GM03348 (cell line): ENCODE measurements around the gene ARMC8.

Experiments used
- DNase-seq: peaks from one replicate; pipeline ENCODE4 v3.0.0; 2012; ENCODE audit warnings: low spot score

ARMC8 gene

DNA sequence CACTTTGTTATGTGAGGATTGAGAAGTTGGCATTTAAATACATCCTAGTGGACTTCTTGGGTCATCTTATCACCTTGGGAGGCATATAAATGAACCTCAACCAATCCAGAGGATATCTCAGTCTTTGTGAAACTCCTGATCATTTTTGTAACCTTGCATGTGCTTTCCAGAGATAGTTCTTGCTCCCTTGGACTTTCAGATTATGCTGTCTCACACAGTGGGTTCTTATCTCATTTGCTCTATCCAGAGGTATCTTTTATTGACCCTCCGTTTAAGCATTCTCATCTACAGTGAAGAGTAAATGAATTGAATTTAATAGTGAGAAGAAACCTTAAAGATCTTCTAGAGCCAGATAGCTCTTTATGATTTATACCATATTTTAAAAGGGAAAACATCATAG is 10.4 kb downstream of the ARMC8 start:
- DNase-seq, result no peak

DNA sequence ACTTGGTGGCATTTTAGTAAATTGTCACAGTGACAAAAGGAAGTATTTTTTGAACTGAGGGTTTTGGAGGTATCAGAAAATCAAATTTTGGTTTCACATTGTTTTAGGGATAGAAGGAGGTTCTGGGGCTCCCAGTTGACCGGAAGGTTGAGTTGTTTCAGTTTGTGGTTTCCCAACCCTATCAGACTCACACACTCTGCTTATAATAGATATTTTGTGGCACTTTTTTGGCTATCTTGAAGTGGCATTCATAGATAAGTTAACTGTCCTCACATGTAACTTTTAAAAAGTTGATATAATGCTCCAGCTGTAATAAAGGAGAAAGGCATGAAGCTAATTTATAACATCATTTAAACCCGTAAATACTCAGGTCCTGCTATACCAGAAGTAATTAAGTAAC is 12.8 kb downstream of the ARMC8 start:
- DNase-seq, result no peak

DNA sequence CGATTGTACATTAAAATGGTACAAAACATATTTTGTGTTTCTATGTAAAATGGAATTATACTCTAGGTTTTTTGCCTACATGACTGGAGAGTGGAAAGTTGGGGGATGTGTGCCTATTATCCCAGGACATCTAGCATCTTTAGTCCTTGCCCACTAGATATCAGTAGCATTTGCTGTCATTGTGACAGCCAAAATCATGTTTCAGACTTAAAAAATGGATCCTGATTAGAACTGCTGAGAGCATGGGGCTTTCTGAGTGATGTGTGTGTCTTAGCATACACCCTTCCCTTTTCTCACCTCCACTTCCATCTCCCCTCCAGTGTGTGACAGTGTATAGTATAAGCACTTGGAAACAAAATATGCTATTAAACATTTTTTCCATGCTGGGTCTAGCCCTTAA is 13.3 kb downstream of the ARMC8 start:
- no peak for DNase-seq

DNA sequence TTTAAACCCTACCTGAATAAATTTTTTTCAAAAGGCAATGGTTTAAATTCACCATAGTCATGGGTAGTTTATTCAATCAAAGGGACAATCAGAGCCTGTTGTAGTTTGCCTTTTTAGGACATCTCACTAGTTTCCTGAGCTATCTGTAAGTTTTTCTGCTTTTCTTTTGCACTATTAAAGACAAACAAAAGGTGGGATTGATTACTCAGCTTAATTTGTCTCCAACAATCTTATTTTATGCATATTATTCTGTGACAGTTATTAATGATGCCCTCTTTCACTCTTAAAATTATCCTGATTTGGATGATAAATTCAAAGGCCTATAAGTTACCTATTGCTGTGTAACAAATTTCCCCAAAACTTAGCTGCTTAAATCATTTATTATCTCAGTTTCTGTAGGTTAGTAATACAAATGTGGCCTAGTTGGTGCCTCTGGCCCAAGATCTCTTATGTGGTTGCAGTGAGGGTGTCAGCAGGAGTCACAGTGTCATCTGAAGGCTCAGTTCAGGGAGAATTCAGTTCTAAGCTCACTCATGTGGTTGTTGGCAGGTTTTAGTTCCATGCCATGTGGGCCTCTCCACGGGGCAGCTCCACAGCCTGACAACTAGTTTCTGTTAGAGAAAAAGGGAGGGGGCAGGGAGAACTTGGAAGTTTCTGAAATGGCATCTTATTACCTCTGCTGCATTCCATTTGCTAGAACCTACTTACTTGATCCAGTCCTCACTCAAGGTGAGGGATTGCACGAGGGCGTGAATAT is 16.0 kb downstream of the ARMC8 start:
- DNase-seq, result no peak

DNA sequence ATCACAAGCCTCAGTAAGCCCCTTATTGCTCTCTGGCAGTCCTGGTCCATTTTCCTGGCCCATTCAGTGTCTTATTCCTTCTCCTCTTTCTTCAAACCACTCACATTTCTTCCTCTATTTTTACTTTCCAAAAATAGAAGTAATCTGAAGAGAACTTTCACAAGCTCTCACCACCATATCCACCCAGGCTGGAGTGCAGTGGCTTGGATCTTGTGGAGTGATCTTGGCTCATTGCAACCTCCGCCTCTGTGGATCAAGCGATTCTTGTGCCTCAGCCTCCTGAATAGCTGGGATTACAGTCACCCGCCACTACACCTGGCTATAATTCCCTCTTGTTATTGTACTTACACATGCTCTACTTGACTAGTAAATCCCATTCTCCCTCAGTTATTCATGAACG is 16.8 kb downstream of the ARMC8 start:
- DNase-seq, result no peak

DNA sequence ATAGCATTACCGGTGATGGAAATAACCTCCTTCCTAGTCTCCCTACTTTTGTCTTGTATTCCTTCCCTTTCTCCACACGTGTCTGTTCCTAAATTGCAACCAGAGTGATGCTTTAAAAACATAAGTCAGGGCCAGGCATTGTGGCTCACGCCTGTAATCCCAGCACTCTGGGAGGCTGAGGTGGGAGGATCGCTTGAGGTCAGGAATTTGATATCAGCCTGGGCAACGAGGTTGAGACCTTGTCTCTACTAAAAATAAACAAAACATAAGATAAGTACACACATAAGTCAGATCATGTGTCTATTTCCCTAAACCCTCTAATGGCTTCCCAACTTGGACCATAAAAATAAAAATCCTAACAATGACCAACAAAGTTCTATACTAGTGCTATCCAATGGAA is 18.4 kb downstream of the ARMC8 start:
- DNase-seq, result no peak

DNA sequence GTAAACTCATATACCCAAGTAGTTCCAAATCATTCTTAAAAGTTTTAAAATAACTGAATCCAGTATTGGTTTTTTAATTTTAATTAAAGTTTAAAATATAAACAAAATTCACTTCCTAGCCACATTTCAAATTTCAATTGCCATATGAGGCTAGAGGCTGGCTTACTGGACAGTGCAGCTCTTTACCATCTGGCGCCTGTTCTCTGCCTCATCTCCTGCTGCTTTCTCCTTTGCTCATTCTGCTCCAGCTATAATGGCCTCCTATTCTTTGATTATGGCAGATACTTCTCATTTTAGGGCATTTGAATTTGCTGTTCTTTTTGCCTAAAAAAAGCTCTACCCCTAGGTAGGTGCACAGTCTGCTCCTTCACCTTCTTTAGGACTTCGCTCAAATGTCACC is 19.1 kb downstream of the ARMC8 start:
- no peak for DNase-seq

DNA sequence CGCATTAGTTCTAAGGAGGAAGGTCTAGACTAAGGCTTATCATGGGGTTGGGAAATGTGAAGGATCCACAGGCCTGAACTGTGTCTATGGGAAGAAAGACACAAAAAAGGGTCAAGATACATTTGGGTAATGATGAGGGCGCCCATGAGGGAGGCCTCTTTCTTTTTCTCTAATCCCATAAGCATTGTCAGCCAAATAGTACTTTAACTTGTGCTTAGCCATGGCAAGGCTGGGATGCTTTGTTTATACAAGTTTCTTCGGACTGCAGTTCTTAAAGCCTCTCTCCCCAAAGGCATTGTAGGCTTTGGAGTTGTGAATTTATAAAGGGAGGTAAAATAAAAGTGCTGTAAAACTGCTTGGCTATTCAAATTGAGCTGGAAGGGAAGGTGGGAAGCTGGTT is 23.4 kb downstream of the ARMC8 start:
- DNase-seq, result no peak

DNA sequence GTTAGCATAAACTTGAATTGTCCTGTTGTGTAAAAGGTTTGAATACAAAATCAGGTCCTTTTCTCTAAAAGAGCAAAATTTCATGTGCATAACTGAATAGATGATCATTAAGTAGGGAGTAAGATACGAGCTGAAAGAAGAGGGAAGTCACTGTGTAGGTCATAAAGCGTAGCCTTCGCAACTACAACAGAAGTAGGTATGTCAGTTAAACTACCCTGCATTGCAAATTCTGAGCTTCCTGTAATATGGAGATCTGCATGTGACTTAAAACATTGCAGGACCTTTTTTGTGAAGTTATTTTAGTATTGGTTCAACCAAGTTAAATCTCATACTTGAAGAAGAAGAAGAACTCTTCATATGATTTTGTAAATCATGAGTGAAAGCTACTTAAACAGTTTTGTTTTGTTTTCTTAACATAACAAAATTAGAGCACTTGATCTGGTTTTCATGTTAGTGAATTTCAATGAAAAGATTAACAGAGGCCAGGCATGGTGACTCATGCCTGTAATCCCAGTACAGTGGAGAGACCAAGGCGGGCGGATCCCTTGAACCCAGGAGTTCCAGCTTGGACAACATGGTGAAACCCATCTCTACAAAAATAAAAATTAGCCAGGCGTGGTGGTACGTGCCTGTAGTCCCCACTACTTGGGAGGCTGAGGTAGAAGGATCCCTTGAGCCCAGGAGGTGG is 26.4 kb downstream of the ARMC8 start:
- DNase-seq, result no peak

DNA sequence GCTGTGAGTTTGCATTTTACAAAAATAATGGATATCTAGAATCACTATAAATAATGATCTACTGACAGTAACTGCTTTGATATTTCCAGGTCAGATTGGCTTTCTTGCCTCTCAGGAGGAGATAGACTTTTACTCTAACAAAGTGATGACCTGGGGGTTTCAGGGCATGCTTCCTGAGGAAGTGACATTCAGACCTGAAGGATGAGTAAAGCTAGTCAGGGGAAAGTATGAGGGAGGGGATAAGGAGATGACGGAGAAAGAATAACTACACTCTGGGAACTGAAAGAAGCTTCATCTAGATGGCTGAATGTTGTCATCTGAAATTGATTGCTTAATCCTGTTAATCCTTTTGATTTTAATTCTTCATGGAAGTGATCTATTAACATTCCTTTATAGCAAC is 32.2 kb downstream of the ARMC8 start:
- DNase-seq, result no peak

DNA sequence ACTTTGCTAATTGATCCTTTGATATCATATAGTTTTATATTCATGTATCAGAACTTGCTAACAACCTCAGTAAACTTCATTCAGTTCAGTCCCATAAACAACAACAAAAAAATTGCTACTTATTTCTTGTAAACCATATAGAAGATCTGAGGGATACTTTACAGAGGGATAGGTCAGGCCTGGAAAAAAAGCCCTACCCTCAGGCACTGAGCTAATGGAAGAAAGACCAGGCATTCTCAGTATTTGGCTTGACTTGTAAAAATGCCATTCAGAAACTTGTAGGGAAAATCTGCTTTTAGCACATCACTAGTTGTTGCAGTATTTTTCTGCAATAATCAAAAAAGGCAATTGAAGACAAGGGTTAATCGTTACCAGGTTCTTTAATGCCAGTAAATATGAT is 33.1 kb downstream of the ARMC8 start:
- DNase-seq, result no peak

DNA sequence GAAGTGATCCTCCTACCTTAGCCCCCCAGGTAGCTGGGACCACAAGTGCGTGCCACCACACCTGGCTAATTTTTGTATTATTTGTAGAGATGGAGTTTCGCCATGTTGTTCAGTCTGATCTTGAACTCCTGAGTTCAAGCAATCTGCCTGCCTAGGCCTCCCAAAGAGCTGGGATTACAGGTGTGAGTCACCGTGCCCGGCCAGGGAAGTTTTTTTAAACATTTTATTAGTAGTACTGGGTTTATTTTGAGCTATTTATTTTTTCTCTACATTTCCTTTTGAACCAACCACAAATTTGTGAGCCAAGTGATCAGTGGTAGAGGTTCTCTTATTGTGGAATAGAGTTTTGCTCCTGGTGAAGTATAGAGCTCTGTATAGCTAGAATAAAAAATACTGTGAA is 33.7 kb downstream of the ARMC8 start:
- DNase-seq, result no peak

DNA sequence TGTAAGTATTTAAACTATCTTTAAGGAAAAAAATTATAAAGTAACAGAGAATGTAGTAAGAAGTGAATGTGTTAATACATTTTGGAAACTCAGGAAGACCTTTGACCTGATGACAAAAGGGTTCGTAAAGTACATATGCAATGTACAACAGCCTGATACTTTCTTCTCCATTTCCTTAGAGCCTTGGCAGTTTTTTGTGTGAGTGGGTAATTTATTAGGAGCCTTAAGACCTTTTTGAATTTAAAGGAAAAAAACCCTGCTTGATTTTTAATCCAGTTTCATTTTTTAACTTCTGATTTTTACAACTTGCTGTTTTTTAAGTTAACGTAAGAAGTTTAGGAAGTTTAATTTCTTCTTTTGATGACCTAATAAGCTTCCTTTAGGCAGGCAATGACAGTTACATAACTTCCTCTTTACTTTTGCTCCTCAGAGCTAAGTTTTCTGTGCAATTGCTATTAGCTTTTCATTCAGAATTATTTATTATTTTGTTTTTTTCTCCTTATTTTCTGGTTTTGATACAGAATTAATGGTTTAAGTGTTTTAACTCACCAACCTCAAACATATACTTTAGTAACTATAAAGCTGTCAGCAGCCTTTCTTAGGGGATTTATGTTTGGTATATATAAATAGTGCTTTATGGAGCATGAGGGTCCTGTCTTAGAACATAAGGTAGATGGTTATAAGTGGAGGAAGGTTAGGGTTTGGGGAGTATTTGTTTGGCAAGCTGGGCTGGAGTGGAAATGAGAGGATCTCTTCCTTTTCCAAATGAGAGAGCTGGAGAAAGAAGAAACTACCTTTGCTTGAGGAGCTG is 35.2 kb downstream of the ARMC8 start:
- DNase-seq, result no peak

DNA sequence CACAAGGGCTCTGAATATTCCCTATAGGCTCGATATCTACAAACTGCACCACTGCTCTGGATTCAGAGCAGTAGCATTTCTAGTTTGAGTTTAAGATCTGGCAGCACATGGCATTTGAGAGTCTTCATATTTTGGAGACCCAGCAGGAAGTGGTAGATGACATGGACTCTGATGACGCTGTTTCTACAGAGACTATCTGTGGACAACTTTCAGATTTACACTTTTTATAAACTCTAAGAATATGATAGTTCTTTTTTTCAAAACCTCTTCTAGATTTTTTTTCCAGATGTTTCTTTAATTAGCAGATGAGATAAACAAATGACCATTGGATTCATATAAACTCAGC is 35.8 kb downstream of the ARMC8 start:
- DNase-seq, result no peak

DNA sequence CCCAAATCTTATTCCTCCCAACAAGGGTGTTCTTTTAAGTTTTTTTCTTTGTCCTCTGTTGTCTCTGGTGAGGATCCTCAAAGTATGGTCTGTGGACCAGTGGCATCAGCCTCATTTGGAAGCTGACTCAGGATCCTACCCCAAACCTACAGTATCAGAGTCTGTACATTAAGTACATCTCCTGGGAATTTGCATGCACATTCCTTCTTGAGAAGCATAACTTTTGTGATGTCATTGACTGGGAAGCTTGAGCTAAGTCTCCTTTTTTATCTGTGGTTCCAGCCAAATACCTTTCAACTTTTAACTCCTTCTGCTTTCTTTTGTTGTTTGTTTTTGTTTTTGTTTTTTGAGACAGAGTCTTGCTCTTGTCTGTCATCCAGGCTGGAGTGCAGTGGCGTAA is 40.5 kb downstream of the ARMC8 start:
- no peak for DNase-seq

DNA sequence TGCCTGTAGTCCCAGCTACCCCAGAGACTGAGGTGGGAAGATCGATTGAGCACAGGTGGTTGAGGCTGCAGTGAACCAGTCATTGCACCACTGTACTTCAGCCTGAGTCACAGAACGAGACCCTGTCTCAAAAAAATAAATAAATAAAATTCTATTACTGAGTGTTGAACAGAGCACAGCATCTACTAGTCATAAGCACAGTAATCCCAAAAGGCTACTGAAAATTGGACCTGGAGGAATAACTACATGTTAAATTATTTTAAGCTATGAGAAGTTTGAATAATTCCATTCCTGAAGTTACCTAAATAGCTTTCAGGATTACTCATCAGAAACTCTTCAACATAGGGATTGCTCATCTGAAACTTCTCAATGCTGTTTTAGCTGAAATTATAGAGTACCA is 43.4 kb downstream of the ARMC8 start:
- DNase-seq, result peak; percentile 28

DNA sequence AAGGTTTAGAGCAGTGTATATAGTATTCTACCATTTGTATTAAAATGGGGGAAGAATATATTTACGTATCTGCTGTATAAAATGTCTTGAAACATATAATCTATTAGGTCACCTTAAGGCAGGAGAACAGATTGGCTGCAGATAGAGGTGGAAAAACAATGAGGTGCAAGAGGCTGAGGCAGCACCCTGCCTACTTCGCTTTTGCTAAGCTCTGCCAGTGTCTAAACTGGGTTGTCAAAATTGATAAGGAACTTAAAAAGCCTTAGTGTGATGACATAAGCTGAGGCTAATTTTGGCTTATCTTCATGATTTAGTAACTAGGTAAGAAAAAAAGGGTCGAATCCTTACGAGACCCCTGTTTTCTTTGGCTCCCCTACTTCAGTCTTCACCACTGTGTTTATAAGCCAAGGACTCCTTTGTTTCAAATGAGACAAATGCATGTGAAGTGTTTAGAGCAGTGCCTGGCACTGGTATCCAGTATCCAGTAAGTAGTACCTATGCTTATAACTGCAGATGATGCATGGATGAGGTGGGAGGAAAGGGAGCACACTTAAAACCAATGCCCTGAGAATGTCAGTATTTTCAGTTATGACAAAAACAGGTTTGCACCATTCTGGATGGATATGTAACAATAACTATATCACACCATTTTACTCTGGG is 45.7 kb downstream of the ARMC8 start:
- no peak for DNase-seq

DNA sequence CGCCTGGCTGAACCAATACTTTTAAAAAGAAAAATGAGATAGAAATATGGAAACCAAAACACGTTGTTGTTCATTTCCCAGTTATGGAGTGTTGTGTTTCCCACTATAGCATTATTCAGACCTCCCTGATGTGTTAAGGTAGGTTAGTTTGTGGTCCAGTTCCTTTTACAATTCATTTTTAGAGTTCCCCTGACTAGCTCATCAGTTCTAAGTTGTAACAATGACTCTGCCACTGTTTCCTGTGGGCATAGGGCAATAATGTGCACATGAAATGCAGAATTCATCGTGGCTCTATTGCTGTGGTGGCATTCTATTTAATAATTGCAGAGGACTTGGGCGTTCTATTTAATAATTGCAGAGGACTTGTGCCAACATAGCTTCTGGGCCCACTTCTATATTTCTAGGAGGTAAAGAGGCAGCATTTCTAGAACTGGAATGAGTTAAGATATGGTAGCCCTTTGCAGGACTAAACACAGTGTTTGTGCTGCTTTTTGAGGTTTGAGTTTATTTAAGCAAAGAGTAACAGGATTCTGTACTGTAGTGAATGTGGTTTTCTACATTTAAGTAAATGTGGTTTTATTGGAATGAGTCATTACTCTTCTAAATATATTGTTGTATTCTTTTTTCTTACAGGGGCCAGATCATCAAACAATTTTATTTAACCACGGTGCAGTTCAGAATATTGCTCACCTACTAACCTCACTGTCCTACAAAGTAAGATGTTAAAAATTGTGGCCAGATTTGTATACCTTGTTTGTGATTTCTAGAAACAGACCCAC is 47.5 kb downstream of the ARMC8 start:
- peak; percentile 9 for DNase-seq

DNA sequence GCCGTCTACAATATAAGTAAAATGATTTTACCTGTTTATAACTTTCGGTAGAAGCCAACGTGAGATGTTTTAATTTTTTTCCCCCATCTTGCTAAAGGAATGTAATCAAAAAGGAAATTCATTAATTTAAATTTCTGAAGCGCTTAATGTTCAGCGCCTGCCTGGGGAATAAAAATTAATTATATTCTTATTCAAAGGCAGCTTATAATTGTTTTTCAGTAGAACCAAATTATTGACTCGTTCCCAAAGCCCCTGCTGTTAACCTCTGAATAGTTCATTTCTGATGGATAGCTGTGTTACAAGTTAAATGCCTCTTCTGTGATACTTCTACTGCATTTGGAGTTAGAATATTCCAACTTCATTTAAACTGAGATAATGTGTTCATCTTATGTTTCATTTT is 51.6 kb downstream of the ARMC8 start:
- DNase-seq, result no peak

DNA sequence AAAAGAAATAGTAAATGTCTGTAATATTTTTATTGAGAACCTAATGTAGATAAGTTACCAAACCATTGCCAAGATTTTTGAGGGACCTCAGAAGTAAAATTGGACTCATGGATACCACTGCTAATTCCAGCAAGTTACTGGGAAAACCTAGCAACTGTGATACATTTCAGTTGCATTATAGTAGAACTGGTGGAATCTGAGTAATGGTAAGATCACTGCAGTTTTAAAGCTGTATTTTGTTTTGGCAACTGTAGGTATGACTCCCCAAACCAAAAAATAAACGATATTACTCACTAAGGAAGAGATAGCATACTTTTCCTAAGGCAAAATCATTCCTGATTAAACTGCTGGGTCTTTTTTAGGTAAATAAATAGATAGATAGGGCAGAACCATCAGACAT is 54.0 kb downstream of the ARMC8 start:
- no peak for DNase-seq

DNA sequence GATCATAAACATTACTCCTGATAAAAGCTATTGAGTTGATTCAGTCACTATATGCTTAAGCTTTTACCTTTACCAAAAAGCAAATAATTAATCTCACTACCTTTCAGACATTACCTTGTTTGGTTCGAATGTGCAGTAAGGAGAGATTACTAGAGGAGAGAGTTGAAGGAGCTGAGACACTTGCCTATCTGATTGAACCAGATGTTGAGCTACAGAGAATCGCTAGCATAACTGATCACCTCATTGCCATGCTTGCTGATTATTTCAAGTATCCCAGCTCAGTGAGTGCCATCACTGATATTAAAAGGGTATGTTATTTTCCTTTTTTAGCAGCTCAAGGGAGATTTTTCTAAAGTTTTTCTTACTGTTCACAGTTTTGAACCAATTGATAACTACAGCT is 54.6 kb downstream of the ARMC8 start:
- DNase-seq, result no peak

DNA sequence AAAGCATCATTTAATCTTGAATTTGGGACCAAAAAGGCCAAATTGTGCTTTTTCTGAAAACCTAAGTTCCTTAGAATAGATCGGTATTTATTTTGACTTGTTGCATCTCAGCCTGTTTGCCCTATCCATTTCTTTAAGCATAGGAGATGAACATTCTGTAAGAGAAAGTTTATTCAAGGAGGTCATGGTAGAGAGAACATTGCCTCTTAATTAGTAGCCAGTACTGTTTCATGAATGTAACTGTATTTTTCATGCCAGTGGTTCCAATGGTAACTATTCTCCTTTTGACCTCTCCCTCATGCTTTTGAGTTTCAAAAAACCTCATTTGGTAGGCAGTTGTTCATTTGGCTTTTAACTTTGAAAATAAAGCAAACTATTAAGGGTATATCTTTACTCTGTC is 55.4 kb downstream of the ARMC8 start:
- no peak for DNase-seq
